GM12872 (cell line): ENCODE results near the gene SLC12A7.

ENCODE experiments used
- CTCF ChIP-seq: IDR thresholded peaks from 3 replicates; pipeline ENCODE4 v1.5.1; 2011; ENCODE audit warnings: low read depth, mild to moderate bottlenecking, low read length, moderate library complexity; ENCODE audit not compliant: insufficient read depth

SLC12A7 gene

GRCh38 chr5:1026700-1027621 lies 84.9 kb downstream of the SLC12A7 start:
- no peak for TF ChIP-seq CTCF

- TF ChIP-seq CTCF = no peak
Measured at GRCh38 chr5:1021136-1021968, 90.5 kb downstream of the SLC12A7 start.

- no peak for TF ChIP-seq CTCF
Measured at GRCh38 chr5:1020452-1020961, 91.4 kb downstream of the SLC12A7 start.

GRCh38 chr5:1019001-1019905 lies 92.6 kb downstream of the SLC12A7 start:
- TF ChIP-seq CTCF = no peak

GRCh38 chr5:1018596-1018995 lies 93.3 kb downstream of the SLC12A7 start:
- no peak for TF ChIP-seq CTCF

GRCh38 chr5:1017691-1018455 lies 94.0 kb downstream of the SLC12A7 start:
- TF ChIP-seq CTCF = no peak
